GM23338 (cell line): ENCODE data around the gene GRAMD1B. TPM values are rescaled to one million over a fixed set of nuclear protein-coding genes. Genes with fewer than 3 reads are reported as not detected.

ENCODE experiments used
- ATAC-seq: fragments of 200-7000 bp; cut with Tn5 transposase; 3 replicates; pipeline ENCODE4 v1.9.1; 2020
- DNase-seq: peaks from one replicate; pipeline ENCODE4 v3.0.0-alpha.2; 2015; ENCODE audit warnings: low spot score
- H2AFZ ChIP-seq: fragments of 200-600 bp; sonication (generic); 2 replicates; pipeline ENCODE4 v1.8.0; 2016; ENCODE audit warnings: antibody characterized with exemption, mild to moderate bottlenecking, moderate library complexity
- H3F3A ChIP-seq: fragments of 200-600 bp; sonication (generic); replicated peaks from 2 replicates; pipeline ENCODE4 v1.8.0; 2017; ENCODE audit warnings: antibody characterized with exemption, mixed run types, low read depth
- H3K27ac ChIP-seq: fragments of 200-600 bp; sonication (generic); 2 replicates; pipeline ENCODE4 v1.6.1; 2016; ENCODE audit warnings: low read depth
- H3K27me3 ChIP-seq: fragments of 200-600 bp; sonication (generic); 2 replicates; pipeline ENCODE4 v1.8.0; 2016; ENCODE audit warnings: mild to moderate bottlenecking, mixed run types, moderate library complexity; ENCODE audit not compliant: insufficient read depth
- H3K36me3 ChIP-seq: fragments of 200-600 bp; sonication (generic); 2 replicates; pipeline ENCODE4 v1.8.0; 2016; ENCODE audit warnings: mild to moderate bottlenecking; ENCODE audit not compliant: insufficient read depth
- H3K4me1 ChIP-seq: fragments of 200-600 bp; sonication (generic); 2 replicates; pipeline ENCODE4 v1.8.0; 2016; ENCODE audit warnings: mild to moderate bottlenecking, moderate library complexity; ENCODE audit not compliant: insufficient read depth
- H3K4me2 ChIP-seq: fragments of 200-600 bp; sonication (generic); 2 replicates; pipeline ENCODE4 v1.7.1; 2017; ENCODE audit warnings: mixed run types
- H3K4me3 ChIP-seq: fragments of 200-600 bp; sonication (generic); 2 replicates; pipeline ENCODE4 v1.6.1; 2016; ENCODE audit warnings: mixed run types
- H3K79me2 ChIP-seq: fragments of 200-600 bp; sonication (generic); replicated peaks from 2 replicates; pipeline ENCODE4 v1.8.0; 2017; ENCODE audit warnings: mild to moderate bottlenecking; ENCODE audit not compliant: insufficient read depth
- H3K9me2 ChIP-seq: fragments of 200-600 bp; sonication (generic); 2 replicates; pipeline ENCODE4 v1.8.0; 2017; ENCODE audit not compliant: insufficient read depth
- H4K20me1 ChIP-seq: fragments of 200-600 bp; sonication (generic); replicated peaks from 2 replicates; pipeline ENCODE4 v1.8.0; 2017; ENCODE audit warnings: mild to moderate bottlenecking; ENCODE audit not compliant: insufficient read depth
- H3K27ac Mint-ChIP-seq: 2 replicates; pipeline ENCODE4 v1.8.0; 2020; ENCODE audit warnings: inconsistent platforms, mild to moderate bottlenecking, moderate library complexity, mixed read lengths
- H3K27me3 Mint-ChIP-seq: 3 replicates; pipeline ENCODE4 v1.8.0; 2022; ENCODE audit warnings: low read depth, mild to moderate bottlenecking, moderate library complexity, mixed read lengths, inconsistent platforms; ENCODE audit not compliant: insufficient read depth, poor library complexity
- H3K36me3 Mint-ChIP-seq: 3 replicates; pipeline ENCODE4 v1.8.0; 2021; ENCODE audit warnings: low read depth, mild to moderate bottlenecking, inconsistent platforms, moderate library complexity, mixed read lengths
- H3K4me1 Mint-ChIP-seq: 3 replicates; pipeline ENCODE4 v1.8.0; 2020; ENCODE audit warnings: mild to moderate bottlenecking, inconsistent platforms, mixed read lengths
- H3K4me3 Mint-ChIP-seq: 3 replicates; pipeline ENCODE4 v1.8.0; 2021; ENCODE audit warnings: moderate library complexity, mild to moderate bottlenecking, inconsistent platforms, mixed read lengths
- H3K9me3 Mint-ChIP-seq: 3 replicates; pipeline ENCODE4 v1.8.0; 2020; ENCODE audit warnings: moderate library complexity, mild to moderate bottlenecking, inconsistent platforms, mixed read lengths
- CREB1 ChIP-seq: fragments of 250-450 bp; sonication (Bioruptor Pico); IDR thresholded peaks from 2 replicates; pipeline ENCODE4 v1.5.0; 2020; ENCODE audit warnings: low read depth, mild to moderate bottlenecking, moderate library complexity
- CTCF ChIP-seq, 2 experiments: fragments of 200-600 bp in 1 of 2; sonication (generic) in 1 of 2; conservative IDR thresholded peaks; 2 replicates each; pipeline versions ENCODE4 v1.5.1 to v1.6.1; 2016 to 2017; ENCODE audit warnings: antibody characterized with exemption in 2 of 2, low read depth in 2 of 2, mild to moderate bottlenecking in 2 of 2, moderate library complexity in 1 of 2
- EZH2 ChIP-seq: fragments of 200-600 bp; sonication (generic); IDR thresholded peaks from one replicate; pipeline ENCODE4 v1.8.0; 2017; ENCODE audit warnings: antibody characterized with exemption, mild to moderate bottlenecking, low read depth; ENCODE audit not compliant: unreplicated experiment
- EZH2phosphoT487 ChIP-seq: fragments of 200-600 bp; sonication (generic); IDR thresholded peaks from one replicate; pipeline ENCODE4 v1.8.1; 2018; ENCODE audit warnings: antibody characterized with exemption; ENCODE audit not compliant: unreplicated experiment
- JUNB ChIP-seq: IDR thresholded peaks from one replicate; pipeline ENCODE4 v1.6.1; 2016; ENCODE audit warnings: antibody characterized with exemption; ENCODE audit not compliant: unreplicated experiment
- NANOG ChIP-seq: IDR thresholded peaks from 2 replicates; pipeline ENCODE4 v1.6.1; 2016; ENCODE audit warnings: antibody characterized with exemption, borderline replicate concordance
- POLR2AphosphoS5 ChIP-seq: IDR thresholded peaks from 2 replicates; pipeline ENCODE4 v1.6.1; 2016; ENCODE audit warnings: antibody characterized with exemption, low read depth
- STAT1 ChIP-seq: IDR thresholded peaks from one replicate; pipeline ENCODE4 v1.6.1; 2016; ENCODE audit warnings: antibody characterized with exemption; ENCODE audit not compliant: unreplicated experiment
- ZNF114 ChIP-seq: fragments of 250-450 bp; sonication (Bioruptor Pico); IDR thresholded peaks from 2 replicates; pipeline ENCODE4 v1.5.0; 2020; ENCODE audit warnings: mild to moderate bottlenecking, moderate library complexity
- ZNF331 ChIP-seq: fragments of 250-450 bp; sonication (Bioruptor Pico); IDR thresholded peaks from 2 replicates; pipeline ENCODE4 v1.5.0; 2020; ENCODE audit warnings: low read depth, mild to moderate bottlenecking, moderate library complexity
- polyA plus RNA-seq: library from polyadenylated mRNA; unstranded; fragments of >200 nt; fragmentation: Nextera tagmentation; extraction: Ambion mirVana; gene quantifications from 2 replicates; pipeline ENCODE4 v1.2.1, GENCODE V29; 2016
- total RNA-seq: library from RNA; depleted of rRNA; stranded (reverse); fragments of >200 nt; shearing (Covaris generic); gene quantifications from 2 replicates; pipeline ENCODE4 v1.2.3, GENCODE V29; 2014
- TF ChIP-seq, protein P1 (sequence below): IDR thresholded peaks from one replicate; pipeline ENCODE4 v1.6.1; 2018; ENCODE audit warnings: antibody characterized with exemption; ENCODE audit not compliant: unreplicated experiment
- TF ChIP-seq, protein P2 (sequence below): IDR thresholded peaks from 2 replicates; pipeline ENCODE4 v1.6.1; 2016; ENCODE audit warnings: antibody characterized with exemption
- TF ChIP-seq, protein P3 (sequence below): fragments of 250-450 bp; sonication (Bioruptor Pico); IDR thresholded peaks from 2 replicates; pipeline ENCODE4 v1.5.0; 2020; ENCODE audit warnings: mild to moderate bottlenecking, moderate library complexity

Gene GRAMD1B
- total and polyA plus RNA-seq, 2 experiments from 2014 or later = 3.7 to 24.3 TPM

GRCh38 chr11:123671534-123671933 is 241.5 kb downstream of the GRAMD1B start:
- Histone ChIP-seq H3K4me3 (no peak overlapping the region), H3K36me3 (no peaks in the 10 kb centered on the region), H3F3A (no peaks in the 10 kb centered on the region), H3K79me2 (no peaks in the 10 kb centered on the region), H3K4me2 (no peak overlapping the region), H3K27ac (no peak overlapping the region), H2AFZ (peak overlapping the region; percentile 80; the same call in 1 of the 2 replicates), H3K9me2 (no peaks in the 10 kb centered on the region), H3K27me3 (no peaks in the 10 kb centered on the region), H4K20me1 (no peaks in the 10 kb centered on the region), H3K4me1 (no peaks in the 10 kb centered on the region)
- Mint-ChIP-seq H3K4me1 (peaks cover 8% of the 10 kb centered on the region; the same call in 2 of the 3 replicates), H3K9me3 (no peaks in the 10 kb centered on the region), H3K4me3 (no peak overlapping the region), H3K27ac (no peak overlapping the region), H3K27me3 (peaks cover 2% of the 10 kb centered on the region), H3K36me3 (no peaks in the 10 kb centered on the region)
- no peak for TF ChIP-seq CTCF (conservative IDR thresholded peaks at IDR 0.05; ENCODE audit: low read depth in 2 of 2)
- no peak for TF ChIP-seq ZNF331
- no peak for TF ChIP-seq POLR2AphosphoS5
- TF ChIP-seq, protein P1, sequence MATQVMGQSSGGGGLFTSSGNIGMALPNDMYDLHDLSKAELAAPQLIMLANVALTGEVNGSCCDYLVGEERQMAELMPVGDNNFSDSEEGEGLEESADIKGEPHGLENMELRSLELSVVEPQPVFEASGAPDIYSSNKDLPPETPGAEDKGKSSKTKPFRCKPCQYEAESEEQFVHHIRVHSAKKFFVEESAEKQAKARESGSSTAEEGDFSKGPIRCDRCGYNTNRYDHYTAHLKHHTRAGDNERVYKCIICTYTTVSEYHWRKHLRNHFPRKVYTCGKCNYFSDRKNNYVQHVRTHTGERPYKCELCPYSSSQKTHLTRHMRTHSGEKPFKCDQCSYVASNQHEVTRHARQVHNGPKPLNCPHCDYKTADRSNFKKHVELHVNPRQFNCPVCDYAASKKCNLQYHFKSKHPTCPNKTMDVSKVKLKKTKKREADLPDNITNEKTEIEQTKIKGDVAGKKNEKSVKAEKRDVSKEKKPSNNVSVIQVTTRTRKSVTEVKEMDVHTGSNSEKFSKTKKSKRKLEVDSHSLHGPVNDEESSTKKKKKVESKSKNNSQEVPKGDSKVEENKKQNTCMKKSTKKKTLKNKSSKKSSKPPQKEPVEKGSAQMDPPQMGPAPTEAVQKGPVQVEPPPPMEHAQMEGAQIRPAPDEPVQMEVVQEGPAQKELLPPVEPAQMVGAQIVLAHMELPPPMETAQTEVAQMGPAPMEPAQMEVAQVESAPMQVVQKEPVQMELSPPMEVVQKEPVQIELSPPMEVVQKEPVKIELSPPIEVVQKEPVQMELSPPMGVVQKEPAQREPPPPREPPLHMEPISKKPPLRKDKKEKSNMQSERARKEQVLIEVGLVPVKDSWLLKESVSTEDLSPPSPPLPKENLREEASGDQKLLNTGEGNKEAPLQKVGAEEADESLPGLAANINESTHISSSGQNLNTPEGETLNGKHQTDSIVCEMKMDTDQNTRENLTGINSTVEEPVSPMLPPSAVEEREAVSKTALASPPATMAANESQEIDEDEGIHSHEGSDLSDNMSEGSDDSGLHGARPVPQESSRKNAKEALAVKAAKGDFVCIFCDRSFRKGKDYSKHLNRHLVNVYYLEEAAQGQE = no peak
- TF ChIP-seq ZNF114 (CRISPR knock-in tag) = no peak
- no peak for TF ChIP-seq NANOG
- no peak for TF ChIP-seq JUNB
- TF ChIP-seq STAT1 = no peak
- TF ChIP-seq, protein P2, sequence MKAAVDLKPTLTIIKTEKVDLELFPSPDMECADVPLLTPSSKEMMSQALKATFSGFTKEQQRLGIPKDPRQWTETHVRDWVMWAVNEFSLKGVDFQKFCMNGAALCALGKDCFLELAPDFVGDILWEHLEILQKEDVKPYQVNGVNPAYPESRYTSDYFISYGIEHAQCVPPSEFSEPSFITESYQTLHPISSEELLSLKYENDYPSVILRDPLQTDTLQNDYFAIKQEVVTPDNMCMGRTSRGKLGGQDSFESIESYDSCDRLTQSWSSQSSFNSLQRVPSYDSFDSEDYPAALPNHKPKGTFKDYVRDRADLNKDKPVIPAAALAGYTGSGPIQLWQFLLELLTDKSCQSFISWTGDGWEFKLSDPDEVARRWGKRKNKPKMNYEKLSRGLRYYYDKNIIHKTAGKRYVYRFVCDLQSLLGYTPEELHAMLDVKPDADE = no peak
- TF ChIP-seq CREB1 (CRISPR knock-in tag) = no peak
- TF ChIP-seq, protein P3, sequence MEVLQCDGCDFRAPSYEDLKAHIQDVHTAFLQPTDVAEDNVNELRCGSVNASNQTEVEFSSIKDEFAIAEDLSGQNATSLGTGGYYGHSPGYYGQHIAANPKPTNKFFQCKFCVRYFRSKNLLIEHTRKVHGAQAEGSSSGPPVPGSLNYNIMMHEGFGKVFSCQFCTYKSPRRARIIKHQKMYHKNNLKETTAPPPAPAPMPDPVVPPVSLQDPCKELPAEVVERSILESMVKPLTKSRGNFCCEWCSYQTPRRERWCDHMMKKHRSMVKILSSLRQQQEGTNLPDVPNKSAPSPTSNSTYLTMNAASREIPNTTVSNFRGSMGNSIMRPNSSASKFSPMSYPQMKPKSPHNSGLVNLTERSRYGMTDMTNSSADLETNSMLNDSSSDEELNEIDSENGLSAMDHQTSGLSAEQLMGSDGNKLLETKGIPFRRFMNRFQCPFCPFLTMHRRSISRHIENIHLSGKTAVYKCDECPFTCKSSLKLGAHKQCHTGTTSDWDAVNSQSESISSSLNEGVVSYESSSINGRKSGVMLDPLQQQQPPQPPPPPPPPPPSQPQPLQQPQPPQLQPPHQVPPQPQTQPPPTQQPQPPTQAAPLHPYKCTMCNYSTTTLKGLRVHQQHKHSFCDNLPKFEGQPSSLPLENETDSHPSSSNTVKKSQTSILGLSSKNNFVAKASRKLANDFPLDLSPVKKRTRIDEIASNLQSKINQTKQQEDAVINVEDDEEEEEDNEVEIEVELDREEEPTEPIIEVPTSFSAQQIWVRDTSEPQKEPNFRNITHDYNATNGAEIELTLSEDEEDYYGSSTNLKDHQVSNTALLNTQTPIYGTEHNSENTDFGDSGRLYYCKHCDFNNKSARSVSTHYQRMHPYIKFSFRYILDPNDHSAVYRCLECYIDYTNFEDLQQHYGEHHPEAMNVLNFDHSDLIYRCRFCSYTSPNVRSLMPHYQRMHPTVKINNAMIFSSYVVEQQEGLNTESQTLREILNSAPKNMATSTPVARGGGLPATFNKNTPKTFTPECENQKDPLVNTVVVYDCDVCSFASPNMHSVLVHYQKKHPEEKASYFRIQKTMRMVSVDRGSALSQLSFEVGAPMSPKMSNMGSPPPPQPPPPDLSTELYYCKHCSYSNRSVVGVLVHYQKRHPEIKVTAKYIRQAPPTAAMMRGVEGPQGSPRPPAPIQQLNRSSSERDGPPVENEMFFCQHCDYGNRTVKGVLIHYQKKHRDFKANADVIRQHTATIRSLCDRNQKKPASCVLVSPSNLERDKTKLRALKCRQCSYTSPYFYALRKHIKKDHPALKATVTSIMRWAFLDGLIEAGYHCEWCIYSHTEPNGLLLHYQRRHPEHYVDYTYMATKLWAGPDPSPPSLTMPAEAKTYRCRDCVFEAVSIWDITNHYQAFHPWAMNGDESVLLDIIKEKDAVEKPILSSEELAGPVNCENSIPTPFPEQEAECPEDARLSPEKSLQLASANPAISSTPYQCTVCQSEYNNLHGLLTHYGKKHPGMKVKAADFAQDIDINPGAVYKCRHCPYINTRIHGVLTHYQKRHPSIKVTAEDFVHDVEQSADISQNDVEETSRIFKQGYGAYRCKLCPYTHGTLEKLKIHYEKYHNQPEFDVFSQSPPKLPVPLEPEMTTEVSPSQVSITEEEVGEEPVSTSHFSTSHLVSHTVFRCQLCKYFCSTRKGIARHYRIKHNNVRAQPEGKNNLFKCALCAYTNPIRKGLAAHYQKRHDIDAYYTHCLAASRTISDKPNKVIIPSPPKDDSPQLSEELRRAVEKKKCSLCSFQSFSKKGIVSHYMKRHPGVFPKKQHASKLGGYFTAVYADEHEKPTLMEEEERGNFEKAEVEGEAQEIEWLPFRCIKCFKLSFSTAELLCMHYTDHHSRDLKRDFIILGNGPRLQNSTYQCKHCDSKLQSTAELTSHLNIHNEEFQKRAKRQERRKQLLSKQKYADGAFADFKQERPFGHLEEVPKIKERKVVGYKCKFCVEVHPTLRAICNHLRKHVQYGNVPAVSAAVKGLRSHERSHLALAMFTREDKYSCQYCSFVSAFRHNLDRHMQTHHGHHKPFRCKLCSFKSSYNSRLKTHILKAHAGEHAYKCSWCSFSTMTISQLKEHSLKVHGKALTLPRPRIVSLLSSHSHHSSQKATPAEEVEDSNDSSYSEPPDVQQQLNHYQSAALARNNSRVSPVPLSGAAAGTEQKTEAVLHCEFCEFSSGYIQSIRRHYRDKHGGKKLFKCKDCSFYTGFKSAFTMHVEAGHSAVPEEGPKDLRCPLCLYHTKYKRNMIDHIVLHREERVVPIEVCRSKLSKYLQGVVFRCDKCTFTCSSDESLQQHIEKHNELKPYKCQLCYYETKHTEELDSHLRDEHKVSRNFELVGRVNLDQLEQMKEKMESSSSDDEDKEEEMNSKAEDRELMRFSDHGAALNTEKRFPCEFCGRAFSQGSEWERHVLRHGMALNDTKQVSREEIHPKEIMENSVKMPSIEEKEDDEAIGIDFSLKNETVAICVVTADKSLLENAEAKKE = no peak
- TF ChIP-seq EZH2 = no peak
- TF ChIP-seq EZH2phosphoT487 = no peak
- peak; percentile 56 for ATAC-seq
- peak; percentile 23 for DNase-seq
